HepG2 (cell line): ENCODE results near the gene DGAT2L6.
"Not testable (repeated sequence)": the region's sequence is repeated elsewhere in the genome, so short reads cannot be mapped to it uniquely, and the experiment has no call there.

Experiments used
- CHD2 ChIP-seq: IDR thresholded peaks from 2 replicates; pipeline ENCODE4 v1.6.1; 2011; ENCODE audit warnings: low read depth, low read length, improper control_type of control experiment
- HNRNPLL ChIP-seq: fragments of 200-400 bp; formaldehyde crosslinking; IDR thresholded peaks from 2 replicates; pipeline ENCODE4 v1.6.1; 2017; ENCODE audit warnings: mild to moderate bottlenecking, low read depth, low read length; ENCODE audit not compliant: poor library complexity, severe bottlenecking
- JUND ChIP-seq: sonication (generic); formaldehyde crosslinking; IDR thresholded peaks from 2 replicates; pipeline ENCODE4 v1.8.0; 2022; ENCODE audit warnings: mild to moderate bottlenecking, missing genetic modification reagents
- MAFF ChIP-seq: IDR thresholded peaks from 2 replicates; pipeline ENCODE4 v1.6.1; 2011; ENCODE audit warnings: low read depth, low read length, improper control_type of control experiment
- MEIS1 ChIP-seq: sonication (generic); formaldehyde crosslinking; IDR thresholded peaks from 2 replicates; pipeline ENCODE4 v1.9.0; 2021; ENCODE audit warnings: mild to moderate bottlenecking, missing genetic modification reagents, moderate library complexity, borderline replicate concordance
- TEAD2 ChIP-seq: sonication (generic); formaldehyde crosslinking; IDR thresholded peaks from 2 replicates; pipeline ENCODE4 v1.9.0; 2021; ENCODE audit warnings: missing genetic modification reagents
- ZBTB7A ChIP-seq: sonication (generic); formaldehyde crosslinking; IDR thresholded peaks from 2 replicates; pipeline ENCODE4 v1.8.0; 2022; ENCODE audit warnings: mild to moderate bottlenecking, missing genetic modification reagents
- ZFAT ChIP-seq: sonication (generic); formaldehyde crosslinking; conservative IDR thresholded peaks from 2 replicates; pipeline ENCODE4 v1.8.1; 2023; ENCODE audit warnings: missing genetic modification reagents, inconsistent platforms
- ZNF510 ChIP-seq: sonication (generic); formaldehyde crosslinking; IDR thresholded peaks from 2 replicates; pipeline ENCODE4 v1.4.0; 2020; ENCODE audit warnings: low read depth, mild to moderate bottlenecking, missing genetic modification reagents
- TF ChIP-seq, protein P1 (sequence below): IDR thresholded peaks from 2 replicates; pipeline ENCODE4 v1.6.1; 2012; ENCODE audit warnings: inconsistent platforms
- TF ChIP-seq, protein P2 (sequence below): sonication (generic); formaldehyde crosslinking; IDR thresholded peaks from 2 replicates; pipeline ENCODE4 v1.4.0; 2020; ENCODE audit warnings: missing genetic modification reagents
- TF ChIP-seq, protein P3 (sequence below), 2 experiments: sonication (generic) in 1 of 2; formaldehyde crosslinking in 1 of 2; IDR thresholded peaks; 2 replicates each; pipeline versions ENCODE4 v1.4.0 to v1.6.1; 2018 to 2020; ENCODE audit warnings: missing genetic modification reagents in 2 of 2, borderline replicate concordance in 1 of 2, low read depth in 1 of 2, mild to moderate bottlenecking in 1 of 2, missing biosample characterization in 1 of 2
- TF ChIP-seq, protein P4 (sequence below), 2 experiments: sonication (generic) in 1 of 2; formaldehyde crosslinking in 1 of 2; IDR thresholded peaks; 2 replicates each; pipeline versions ENCODE4 v1.5.1 to v1.6.1; 2011 to 2020; ENCODE audit warnings: borderline replicate concordance in 1 of 2, low read depth in 1 of 2, low read length in 1 of 2, mild to moderate bottlenecking in 1 of 2, missing genetic modification reagents in 1 of 2, moderate library complexity in 1 of 2
- TF ChIP-seq, protein P5 (sequence below): sonication (generic); formaldehyde crosslinking; IDR thresholded peaks from 2 replicates; pipeline ENCODE4 v1.4.0; 2020; ENCODE audit warnings: missing genetic modification reagents

DNA sequence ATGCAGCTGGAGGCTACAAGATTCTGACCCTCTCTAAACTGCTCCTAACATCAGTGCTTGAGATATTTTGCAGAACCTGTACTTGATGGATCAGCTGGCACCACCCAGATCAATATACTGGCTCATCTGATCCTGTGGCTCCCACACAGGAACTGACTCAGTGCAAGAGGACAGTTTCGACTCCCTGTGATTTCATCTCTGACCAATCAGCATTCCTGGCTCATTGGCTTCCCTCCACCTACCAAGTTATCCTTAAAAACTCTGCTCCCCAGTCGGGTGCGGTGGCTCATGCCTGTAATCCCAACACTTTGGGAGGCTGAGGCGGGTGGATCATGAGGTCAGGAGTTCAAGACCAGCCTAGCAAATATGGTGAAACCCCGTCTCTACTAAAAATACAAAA, 66.3 kb downstream of the DGAT2L6 start:
- TF ChIP-seq ZNF510; TEAD2; CHD2; MEIS1 (CRISPR knock-in tag); ZBTB7A; JUND (CRISPR knock-in tag); MAFF; ZFAT (CRISPR knock-in tag); HNRNPLL: not testable (repeated sequence)
- TF ChIP-seq, protein P1, sequence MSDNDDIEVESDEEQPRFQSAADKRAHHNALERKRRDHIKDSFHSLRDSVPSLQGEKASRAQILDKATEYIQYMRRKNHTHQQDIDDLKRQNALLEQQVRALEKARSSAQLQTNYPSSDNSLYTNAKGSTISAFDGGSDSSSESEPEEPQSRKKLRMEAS: not testable (repeated sequence)
- TF ChIP-seq, protein P2, sequence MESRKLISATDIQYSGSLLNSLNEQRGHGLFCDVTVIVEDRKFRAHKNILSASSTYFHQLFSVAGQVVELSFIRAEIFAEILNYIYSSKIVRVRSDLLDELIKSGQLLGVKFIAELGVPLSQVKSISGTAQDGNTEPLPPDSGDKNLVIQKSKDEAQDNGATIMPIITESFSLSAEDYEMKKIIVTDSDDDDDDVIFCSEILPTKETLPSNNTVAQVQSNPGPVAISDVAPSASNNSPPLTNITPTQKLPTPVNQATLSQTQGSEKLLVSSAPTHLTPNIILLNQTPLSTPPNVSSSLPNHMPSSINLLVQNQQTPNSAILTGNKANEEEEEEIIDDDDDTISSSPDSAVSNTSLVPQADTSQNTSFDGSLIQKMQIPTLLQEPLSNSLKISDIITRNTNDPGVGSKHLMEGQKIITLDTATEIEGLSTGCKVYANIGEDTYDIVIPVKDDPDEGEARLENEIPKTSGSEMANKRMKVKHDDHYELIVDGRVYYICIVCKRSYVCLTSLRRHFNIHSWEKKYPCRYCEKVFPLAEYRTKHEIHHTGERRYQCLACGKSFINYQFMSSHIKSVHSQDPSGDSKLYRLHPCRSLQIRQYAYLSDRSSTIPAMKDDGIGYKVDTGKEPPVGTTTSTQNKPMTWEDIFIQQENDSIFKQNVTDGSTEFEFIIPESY (CRISPR knock-in tag): not testable (repeated sequence)
- TF ChIP-seq, protein P3, sequence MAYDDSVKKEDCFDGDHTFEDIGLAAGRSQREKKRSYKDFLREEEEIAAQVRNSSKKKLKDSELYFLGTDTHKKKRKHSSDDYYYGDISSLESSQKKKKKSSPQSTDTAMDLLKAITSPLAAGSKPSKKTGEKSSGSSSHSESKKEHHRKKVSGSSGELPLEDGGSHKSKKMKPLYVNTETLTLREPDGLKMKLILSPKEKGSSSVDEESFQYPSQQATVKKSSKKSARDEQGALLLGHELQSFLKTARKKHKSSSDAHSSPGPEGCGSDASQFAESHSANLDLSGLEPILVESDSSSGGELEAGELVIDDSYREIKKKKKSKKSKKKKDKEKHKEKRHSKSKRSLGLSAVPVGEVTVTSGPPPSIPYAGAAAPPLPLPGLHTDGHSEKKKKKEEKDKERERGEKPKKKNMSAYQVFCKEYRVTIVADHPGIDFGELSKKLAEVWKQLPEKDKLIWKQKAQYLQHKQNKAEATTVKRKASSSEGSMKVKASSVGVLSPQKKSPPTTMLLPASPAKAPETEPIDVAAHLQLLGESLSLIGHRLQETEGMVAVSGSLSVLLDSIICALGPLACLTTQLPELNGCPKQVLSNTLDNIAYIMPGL (CRISPR knock-in tag; IDR thresholded peaks at IDR 0.05; ENCODE audit: borderline replicate concordance in 1 of 2, low read depth in 1 of 2): not testable (repeated sequence)
- TF ChIP-seq, protein P4, sequence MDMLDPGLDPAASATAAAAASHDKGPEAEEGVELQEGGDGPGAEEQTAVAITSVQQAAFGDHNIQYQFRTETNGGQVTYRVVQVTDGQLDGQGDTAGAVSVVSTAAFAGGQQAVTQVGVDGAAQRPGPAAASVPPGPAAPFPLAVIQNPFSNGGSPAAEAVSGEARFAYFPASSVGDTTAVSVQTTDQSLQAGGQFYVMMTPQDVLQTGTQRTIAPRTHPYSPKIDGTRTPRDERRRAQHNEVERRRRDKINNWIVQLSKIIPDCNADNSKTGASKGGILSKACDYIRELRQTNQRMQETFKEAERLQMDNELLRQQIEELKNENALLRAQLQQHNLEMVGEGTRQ (IDR thresholded peaks at IDR 0.05; ENCODE audit: low read depth, low read length): not testable (repeated sequence)
- TF ChIP-seq, protein P4 (CRISPR knock-in tag; IDR thresholded peaks at IDR 0.05; ENCODE audit: borderline replicate concordance): not testable (repeated sequence)
- TF ChIP-seq, protein P5, sequence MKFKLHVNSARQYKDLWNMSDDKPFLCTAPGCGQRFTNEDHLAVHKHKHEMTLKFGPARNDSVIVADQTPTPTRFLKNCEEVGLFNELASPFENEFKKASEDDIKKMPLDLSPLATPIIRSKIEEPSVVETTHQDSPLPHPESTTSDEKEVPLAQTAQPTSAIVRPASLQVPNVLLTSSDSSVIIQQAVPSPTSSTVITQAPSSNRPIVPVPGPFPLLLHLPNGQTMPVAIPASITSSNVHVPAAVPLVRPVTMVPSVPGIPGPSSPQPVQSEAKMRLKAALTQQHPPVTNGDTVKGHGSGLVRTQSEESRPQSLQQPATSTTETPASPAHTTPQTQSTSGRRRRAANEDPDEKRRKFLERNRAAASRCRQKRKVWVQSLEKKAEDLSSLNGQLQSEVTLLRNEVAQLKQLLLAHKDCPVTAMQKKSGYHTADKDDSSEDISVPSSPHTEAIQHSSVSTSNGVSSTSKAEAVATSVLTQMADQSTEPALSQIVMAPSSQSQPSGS (CRISPR knock-in tag): not testable (repeated sequence)
